Gastroesophageal sphincter (tissue), 4 donors: Measurements from ENCODE around the gene VWCE. TPM values are rescaled to one million over a fixed set of nuclear protein-coding genes. Genes with fewer than 3 reads are reported as not detected.

Source experiments
- ATAC-seq: fragments of 150-250 bp; one replicate; pipeline ENCODE4 v1.9.1; 2016; ENCODE audit warnings: mild to moderate bottlenecking, moderate library complexity
- H3K27ac ChIP-seq, 4 donors: fragments of 200-600 bp; sonication (generic) in 3 of 4; 1 replicate in 3 of 4; 2 replicates in 1 of 4; pipeline ENCODE4 v1.5.1; 2016 to 2019
- H3K27me3 ChIP-seq: fragments of 200-600 bp; sonication (generic); one replicate; pipeline ENCODE4 v1.5.1; 2019
- H3K36me3 ChIP-seq, 2 donors: fragments of 200-600 bp; sonication (generic); one replicate each; pipeline ENCODE4 v1.5.1; 2019; ENCODE audit warnings: control low read depth in 1 of 2
- H3K4me1 ChIP-seq, 3 donors: fragments of 200-600 bp; sonication (generic); 1 replicate in 2 of 3; 2 replicates in 1 of 3; pipeline ENCODE4 v1.5.1; 2016 to 2019; ENCODE audit warnings: control low read depth in 2 of 3
- H3K4me3 ChIP-seq, 2 donors: fragments of 200-600 bp; sonication (generic); one replicate each; pipeline ENCODE4 v1.5.1; 2019; ENCODE audit warnings: mild to moderate bottlenecking in 1 of 2, moderate library complexity in 1 of 2
- H3K9me3 ChIP-seq, 3 donors: fragments of 200-600 bp; sonication (generic); one replicate each; pipeline ENCODE4 v1.5.1; 2017 to 2019; ENCODE audit warnings: control low read depth in 2 of 3
- CTCF ChIP-seq, 4 experiments: fragments of 200-600 bp in 2 of 4; fragments of 450-650 bp in 2 of 4; sonication (generic) in 1 of 4; IDR thresholded peaks; one replicate each; pipeline ENCODE4 v1.5.1; 2017 to 2019; ENCODE audit warnings: antibody characterized with exemption in 4 of 4, mild to moderate bottlenecking in 2 of 4, moderate library complexity in 2 of 4
- EP300 ChIP-seq: sonication (generic); formaldehyde crosslinking; IDR thresholded peaks from one replicate; pipeline ENCODE4 v1.6.1; 2017; ENCODE audit warnings: antibody characterized with exemption, mild to moderate bottlenecking
- POLR2A ChIP-seq, 2 donors: fragments of 450-650 bp; IDR thresholded peaks; one replicate each; pipeline ENCODE4 v1.6.1; 2017; ENCODE audit warnings: antibody characterized with exemption in 2 of 2, mild to moderate bottlenecking in 2 of 2, moderate library complexity in 1 of 2
- POLR2AphosphoS5 ChIP-seq: sonication (generic); formaldehyde crosslinking; IDR thresholded peaks from one replicate; pipeline ENCODE4 v1.6.1; 2017; ENCODE audit warnings: antibody characterized with exemption
- WGBS, 2 donors: methylation state at CpG; one replicate each; pipeline ENCODE4 v1.1.5; 2018; ENCODE audit warnings: low coverage in 1 of 2; 5-methylcytosine and 5-hydroxymethylcytosine counted together
- total RNA-seq, 4 donors: library from RNA; depleted of rRNA; stranded (reverse); fragments of >200 nt; gene quantifications; one replicate each; pipeline ENCODE4 v1.1.0, GENCODE V29; 2016

The VWCE gene
- total RNA-seq, 4 donors from 2014 or later = 0.78 to 1.0 (median 0.94) TPM; not detected in 1

GRCh38 chr11:61332797-61333549 is 37.9 kb upstream of the VWCE start, which contains the start of the genes DDB1 and TKFC:
DDB1 (minus strand) TSS chr11:61333105; CDS start chr11:61332968, 137 bp downstream.
TKFC (plus strand) TSS chr11:61333228; CDS start chr11:61334729, 1,501 bp downstream.
- Histone ChIP-seq H3K27ac (peak within 1 kb of the TSS; percentile 67 to 94 (median 94)), H3K36me3 (peaks cover 0 to 25% of the 10 kb centered on the region in 2 donors), H3K4me1 (peaks cover 4 to 66% (median 14%) of the 10 kb centered on the region in 3 donors), H3K4me3 (peak within 1 kb of the TSS; percentile 73 to 85), H3K9me3 (no peaks in the 10 kb centered on the region), H3K27me3 (no peaks in the 10 kb centered on the region)
- ATAC-seq = peak; percentile 98
- no peak for TF ChIP-seq EP300
- TF ChIP-seq POLR2A (IDR thresholded peaks at IDR 0.05) = peak; percentile 75 to 76
- TF ChIP-seq POLR2AphosphoS5 = peak; percentile 79
- TF ChIP-seq CTCF (IDR thresholded peaks at IDR 0.05) = peak in 1 of 4 experiments; percentile 29
- no CpG with 5 or more reads among the region's 81 CpGs for WGBS, 2 donors

- WGBS, 2 donors = 0% methylated on average over 3 of the region's 24 CpGs; no CpG with 5 or more reads in 1 of the 2 donors
- no peaks in the 10 kb centered on the region for H3K27me3 ChIP-seq
- H3K4me3 ChIP-seq = peak overlapping the region; percentile 73 to 85
- ATAC-seq = no peak
- H3K4me1 ChIP-seq = peaks cover 4 to 67% (median 14%) of the 10 kb centered on the region in 3 donors
- no peaks in the 10 kb centered on the region for H3K9me3 ChIP-seq
- peak overlapping the region; percentile 67 to 94 (median 94) for H3K27ac ChIP-seq
- peaks cover 0 to 30% of the 10 kb centered on the region in 2 donors for H3K36me3 ChIP-seq
- no peak for TF ChIP-seq POLR2AphosphoS5
- no peak for TF ChIP-seq POLR2A (IDR thresholded peaks at IDR 0.05)
- no peak for TF ChIP-seq CTCF (IDR thresholded peaks at IDR 0.05)
- TF ChIP-seq EP300 = no peak
These were observed 37.2 kb upstream of the VWCE start for GRCh38 chr11:61332281-61332796.

DNA sequence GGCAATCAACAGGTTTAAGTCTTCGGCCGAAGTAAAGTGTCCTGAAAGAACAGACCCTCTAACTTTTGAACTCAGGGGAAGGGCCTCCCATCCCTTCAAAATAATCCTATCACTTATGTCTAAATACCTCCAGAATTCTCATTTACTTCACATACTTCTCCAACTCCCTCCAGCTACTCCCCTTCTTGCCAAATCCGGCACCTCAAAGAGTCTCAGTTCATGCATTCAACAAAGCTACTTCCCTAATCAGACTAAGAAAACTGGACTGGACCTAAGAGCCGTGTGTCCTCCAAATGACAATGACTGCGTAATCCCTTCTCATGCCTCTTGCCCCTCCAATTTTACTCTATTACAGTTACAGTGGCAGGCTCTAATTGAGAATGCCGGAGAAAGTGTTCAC is 36.5 kb upstream of the VWCE start:
- WGBS, 2 donors = 61 to 80% methylated on average over 4 to 6 of the region's 6 CpGs
- ATAC-seq = no peak
- Histone ChIP-seq H3K36me3 (peaks cover 0 to 37% of the 10 kb centered on the region in 2 donors), H3K27ac (peak overlapping the region in 2 of 4 donors; percentile 94), H3K9me3 (no peaks in the 10 kb centered on the region), H3K4me3 (peak overlapping the region in 1 of 2 donors; percentile 85), H3K4me1 (peaks cover 4 to 71% (median 14%) of the 10 kb centered on the region in 3 donors), H3K27me3 (no peaks in the 10 kb centered on the region)
- TF ChIP-seq CTCF (IDR thresholded peaks at IDR 0.05) (no peak), POLR2A (IDR thresholded peaks at IDR 0.05) (no peak), POLR2AphosphoS5 (no peak), EP300 (no peak)

DNA sequence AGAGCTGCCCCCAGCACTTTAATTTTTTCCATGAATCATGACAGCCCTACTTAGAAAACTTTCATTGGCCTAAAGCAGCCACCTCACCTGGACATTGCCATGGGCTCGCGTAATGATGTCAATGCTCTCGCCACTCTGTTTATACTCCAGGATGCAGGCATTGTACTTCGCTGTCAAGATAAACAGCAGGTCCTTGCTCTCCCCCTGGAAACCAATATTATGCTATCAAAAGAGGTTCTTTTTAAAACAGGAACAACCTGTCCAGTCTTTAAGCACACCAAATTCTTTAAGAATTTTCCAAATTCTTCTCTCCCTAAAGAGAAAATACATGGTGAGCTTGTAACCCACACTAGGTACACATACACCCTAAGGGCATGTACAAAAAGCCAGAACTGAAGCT is 34.8 kb upstream of the VWCE start:
- Histone ChIP-seq H3K4me3 (no peak overlapping the region), H3K9me3 (no peaks in the 10 kb centered on the region), H3K27me3 (no peaks in the 10 kb centered on the region), H3K4me1 (peaks cover 4 to 63% (median 14%) of the 10 kb centered on the region in 3 donors), H3K27ac (no peak overlapping the region), H3K36me3 (peaks cover 0 to 55% of the 10 kb centered on the region in 2 donors)
- 88 to 96% methylated on average over 4 of the region's 4 CpGs for whole genome bisulfite sequencing, 2 donors
- TF ChIP-seq POLR2AphosphoS5 (no peak), POLR2A (IDR thresholded peaks at IDR 0.05) (no peak), EP300 (no peak), CTCF (IDR thresholded peaks at IDR 0.05) (no peak)
- no peak for ATAC-seq
